CD4-positive, alpha-beta T cell treated with Interleukin-15 for 4 hours (primary cell): ENCODE results near the gene PLA2G4B.

Source experiments
- DNase-seq: peaks from one replicate; pipeline ENCODE4 v3.0.0-alpha.2; 2020; ENCODE audit warnings: low spot score

Gene PLA2G4B

GRCh38 chr15:41825572-41826535, 12.8 kb upstream of the PLA2G4B start:
- DNase-seq, result no peak

- DNase-seq, result no peak
Measured at GRCh38 chr15:41827290-41827879, 11.3 kb upstream of the PLA2G4B start.

- DNase-seq, result peak; percentile 91
Measured at GRCh38 chr15:41827880-41828806, 10.5 kb upstream of the PLA2G4B start, which contains the start of gene JMJD7. TSS of gene JMJD7 (plus strand) at chr15:41828092. CDS start at chr15:41828125, 33 bp downstream.

- no peak for DNase-seq
Measured at GRCh38 chr15:41828807-41829141, 9.9 kb upstream of the PLA2G4B start.

GRCh38 chr15:41829959-41830646, 8.5 kb upstream of the PLA2G4B start:
- DNase-seq, result no peak

GRCh38 chr15:41831291-41831690, 7.4 kb upstream of the PLA2G4B start:
- peak; percentile 54 for DNase-seq

GRCh38 chr15:41832208-41832607, 6.4 kb upstream of the PLA2G4B start:
- no peak for DNase-seq

- no peak for DNase-seq
Measured at GRCh38 chr15:41832875-41833274, 5.8 kb upstream of the PLA2G4B start.

- no peak for DNase-seq
Measured at GRCh38 chr15:41834096-41834495, 4.6 kb upstream of the PLA2G4B start.

GRCh38 chr15:41836073-41836472, 2.6 kb upstream of the PLA2G4B start:
- no peak for DNase-seq

GRCh38 chr15:41836713-41837454, 1.8 kb upstream of the PLA2G4B start:
- DNase-seq, result no peak

- DNase-seq, result no peak
Measured at GRCh38 chr15:41839781-41840491, 1.3 kb downstream of the PLA2G4B start.

GRCh38 chr15:41840673-41841072, 2.0 kb downstream of the PLA2G4B start:
- no peak for DNase-seq

- DNase-seq, result no peak
Measured at GRCh38 chr15:41841131-41841530, 2.5 kb downstream of the PLA2G4B start.

GRCh38 chr15:41842229-41842628, 3.6 kb downstream of the PLA2G4B start:
- DNase-seq, result no peak

GRCh38 chr15:41843571-41843970, 4.9 kb downstream of the PLA2G4B start:
- DNase-seq, result no peak

GRCh38 chr15:41844814-41845213, 6.2 kb downstream of the PLA2G4B start:
- no peak for DNase-seq

- DNase-seq, result no peak
Measured at GRCh38 chr15:41847206-41847605, 8.6 kb downstream of the PLA2G4B start.

- DNase-seq, result no peak
Measured at GRCh38 chr15:41847981-41848380, 9.3 kb downstream of the PLA2G4B start.

GRCh38 chr15:41848631-41849030, 10.0 kb downstream of the PLA2G4B start:
- DNase-seq, result no peak
